Spleen (tissue), 11 donors: ENCODE data around the gene MRO. TPM values are rescaled to one million over a fixed set of nuclear protein-coding genes. Genes with fewer than 3 reads are reported as not detected.

Experiments used
- DNase-seq: peaks from one replicate; pipeline ENCODE4 v3.0.0-alpha.2; 2020
- H3K27ac ChIP-seq, 8 donors: fragments of 200-600 bp; sonication (generic) in 7 of 8; 1 replicate in 4 of 8; 2 replicates in 4 of 8; pipeline versions ENCODE4 v1.5.0 to v1.8.0; 2016 to 2021; ENCODE audit warnings: inconsistent platforms in 4 of 8, mild to moderate bottlenecking in 4 of 8, moderate library complexity in 1 of 8
- H3K27me3 ChIP-seq, 7 donors: fragments of 200-600 bp; sonication (generic) in 6 of 7; replicated peaks in 1 of 7; 1 replicate in 4 of 7; 2 replicates in 3 of 7; pipeline versions ENCODE4 v1.5.0 to v1.8.0; 2016 to 2021; ENCODE audit warnings: inconsistent platforms in 3 of 7, mild to moderate bottlenecking in 1 of 7
- H3K36me3 ChIP-seq, 6 donors: fragments of 200-600 bp; sonication (generic) in 5 of 6; 1 replicate in 4 of 6; 2 replicates in 2 of 6; pipeline versions ENCODE4 v1.5.0 to v1.8.0; 2016 to 2021; ENCODE audit warnings: inconsistent platforms in 2 of 6
- H3K4me1 ChIP-seq, 6 donors: fragments of 200-600 bp; sonication (generic) in 5 of 6; 1 replicate in 3 of 6; 2 replicates in 3 of 6; pipeline versions ENCODE4 v1.5.0 to v1.8.0; 2016 to 2021; ENCODE audit warnings: inconsistent platforms in 3 of 6
- H3K4me3 ChIP-seq, 8 donors: fragments of 200-600 bp; sonication (generic) in 7 of 8; 1 replicate in 4 of 8; 2 replicates in 4 of 8; pipeline versions ENCODE4 v1.5.0 to v1.8.0; 2016 to 2021; ENCODE audit warnings: inconsistent platforms in 4 of 8, mild to moderate bottlenecking in 4 of 8, moderate library complexity in 2 of 8
- H3K9me3 ChIP-seq, 8 donors: fragments of 200-600 bp; sonication (generic) in 7 of 8; 1 replicate in 4 of 8; 2 replicates in 4 of 8; pipeline versions ENCODE4 v1.5.0 to v1.8.0; 2016 to 2021; ENCODE audit warnings: inconsistent platforms in 4 of 8
- POLR2A ChIP-seq, 3 donors: fragments of 450-650 bp; IDR thresholded peaks; one replicate each; pipeline ENCODE4 v1.5.1; 2017; ENCODE audit warnings: antibody characterized with exemption in 3 of 3, mild to moderate bottlenecking in 1 of 3
- POLR2AphosphoS5 ChIP-seq, 3 donors: sonication (generic); formaldehyde crosslinking; IDR thresholded peaks; one replicate each; pipeline ENCODE4 v1.5.1; 2017; ENCODE audit warnings: antibody characterized with exemption in 3 of 3
- WGBS, 5 donors: extraction: QIAGEN DNeasy Blood & Tissue Kit in 3 of 5; methylation state at CpG; one replicate each; pipeline versions ENCODE4 v1.1.5 to v1.1.7; 2013 to 2018; 5-methylcytosine and 5-hydroxymethylcytosine counted together
- intact Hi-C: fragments of 100-400 bp; cut with DNase I; formaldehyde crosslinking; loops from one replicate; pipeline ENCODE4 v1.15.0; 2023; ENCODE audit warnings: low total_unique reads
- polyA plus RNA-seq, 3 donors: library from polyadenylated mRNA; stranded (reverse); fragments of 200-250 nt; gene quantifications; one replicate each; pipeline ENCODE4 v1.2.1, GENCODE V29; 2013
- total RNA-seq, 7 donors: library from RNA; depleted of rRNA in 3 of 7; stranded (reverse); fragments of >200 nt in 3 of 7; fragmentation: NEBNext Ultra II Directional in 4 of 7; extraction: Animal tissue kit (Norgen Biotek cat#: 25700) in 4 of 7; gene quantifications; one replicate each; pipeline versions ENCODE4 v1.1.0 to v1.2.1, GENCODE V29; 2016 to 2021
- TF ChIP-seq, protein P1 (sequence below), 11 experiments: fragments of 200-600 bp in 7 of 11; fragments of 450-650 bp in 4 of 11; sonication (generic) in 4 of 11; IDR thresholded peaks in 8 of 11; conservative IDR thresholded peaks in 3 of 11; 1 replicate in 7 of 11; 2 replicates in 4 of 11; pipeline versions ENCODE4 v1.4.0 to v1.8.0; 2016 to 2021; ENCODE audit warnings: antibody characterized with exemption in 11 of 11, inconsistent platforms in 4 of 11, mild to moderate bottlenecking in 1 of 11
- donor health status: healthy with polysubstance abuse.
- donor health status: DM: no; HTN: no; CAD: no; lungs with moderate emphysema.
- donor health status: DM: no; HTN: no; CAD: no.
- donor health status: Bipolar disorder and iron deficiency.
- donor health status: healthy.
- donor health status: DM: no; HTN: no; CAD: no.
- donor health status: DM: yes; HTN: yes; CAD: no.

MRO gene
- total and polyA plus RNA-seq, 10 donors, result 0.48 to 8.1 (median 4.1) TPM

GRCh38 chr18:50776383-50776782, 43.4 kb downstream of the MRO start:
- no peak overlapping the region for H3K4me3 ChIP-seq
- no peak for TF ChIP-seq POLR2A (IDR thresholded peaks at IDR 0.05)
- TF ChIP-seq, protein P1, sequence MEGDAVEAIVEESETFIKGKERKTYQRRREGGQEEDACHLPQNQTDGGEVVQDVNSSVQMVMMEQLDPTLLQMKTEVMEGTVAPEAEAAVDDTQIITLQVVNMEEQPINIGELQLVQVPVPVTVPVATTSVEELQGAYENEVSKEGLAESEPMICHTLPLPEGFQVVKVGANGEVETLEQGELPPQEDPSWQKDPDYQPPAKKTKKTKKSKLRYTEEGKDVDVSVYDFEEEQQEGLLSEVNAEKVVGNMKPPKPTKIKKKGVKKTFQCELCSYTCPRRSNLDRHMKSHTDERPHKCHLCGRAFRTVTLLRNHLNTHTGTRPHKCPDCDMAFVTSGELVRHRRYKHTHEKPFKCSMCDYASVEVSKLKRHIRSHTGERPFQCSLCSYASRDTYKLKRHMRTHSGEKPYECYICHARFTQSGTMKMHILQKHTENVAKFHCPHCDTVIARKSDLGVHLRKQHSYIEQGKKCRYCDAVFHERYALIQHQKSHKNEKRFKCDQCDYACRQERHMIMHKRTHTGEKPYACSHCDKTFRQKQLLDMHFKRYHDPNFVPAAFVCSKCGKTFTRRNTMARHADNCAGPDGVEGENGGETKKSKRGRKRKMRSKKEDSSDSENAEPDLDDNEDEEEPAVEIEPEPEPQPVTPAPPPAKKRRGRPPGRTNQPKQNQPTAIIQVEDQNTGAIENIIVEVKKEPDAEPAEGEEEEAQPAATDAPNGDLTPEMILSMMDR (IDR thresholded peaks at IDR 0.05 in 8 of 11, conservative IDR thresholded peaks at IDR 0.05 in 3 of 11), result no peak
- 86 to 88% (median 87%) methylated on average over 4 of the region's 4 CpGs for WGBS, 5 donors
- peaks cover 0 to 8% (median 0%) of the 10 kb centered on the region in 7 donors for H3K27me3 ChIP-seq
- peaks cover 0 to 5% (median 0%) of the 10 kb centered on the region in 8 donors for H3K9me3 ChIP-seq
- no peaks in the 10 kb centered on the region for H3K36me3 ChIP-seq
- intact Hi-C loops, result no loop called here
- no peak for DNase-seq
- H3K4me1 ChIP-seq, result no peaks in the 10 kb centered on the region
- no peak overlapping the region for H3K27ac ChIP-seq

DNA sequence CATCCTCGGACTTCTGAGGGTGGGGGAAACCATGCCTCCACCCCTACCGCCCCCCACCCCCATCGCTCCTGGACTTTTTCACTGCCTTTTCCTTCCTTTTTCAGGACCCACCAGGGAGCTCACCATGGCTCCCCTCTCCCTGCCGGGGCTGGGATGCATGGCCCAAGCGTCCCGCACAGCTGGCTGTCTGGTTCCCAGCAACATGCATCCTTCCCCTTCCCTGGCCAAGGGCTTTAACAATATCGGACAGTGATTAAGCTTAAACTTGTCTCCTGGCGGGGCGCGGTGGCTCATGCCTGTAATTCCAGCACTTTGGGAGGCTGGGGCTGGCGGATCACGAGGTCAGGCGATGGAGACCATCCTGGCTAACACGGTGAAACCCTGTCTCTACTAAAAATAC, 44.1 kb downstream of the MRO start:
- TF ChIP-seq POLR2AphosphoS5 (IDR thresholded peaks at IDR 0.05) (no peak), POLR2A (IDR thresholded peaks at IDR 0.05) (no peak)
- TF ChIP-seq, protein P1 (IDR thresholded peaks at IDR 0.05 in 8 of 11, conservative IDR thresholded peaks at IDR 0.05 in 3 of 11), result no peak
- H3K27ac ChIP-seq, result no peak overlapping the region
- peaks cover 0 to 8% (median 0%) of the 10 kb centered on the region in 7 donors for H3K27me3 ChIP-seq
- H3K9me3 ChIP-seq, result peaks cover 0 to 9% (median 3%) of the 10 kb centered on the region in 8 donors
- intact Hi-C loops, result no loop called here
- H3K36me3 ChIP-seq, result no peaks in the 10 kb centered on the region
- 90 to 95% (median 93%) methylated on average over 14 of the region's 14 CpGs for WGBS, 5 donors
- H3K4me3 ChIP-seq, result no peak overlapping the region
- DNase-seq, result no peak
- H3K4me1 ChIP-seq, result no peaks in the 10 kb centered on the region

- Histone ChIP-seq H3K9me3 (peaks cover 0 to 15% (median 8%) of the 10 kb centered on the region in 8 donors), H3K4me3 (no peak overlapping the region), H3K36me3 (no peaks in the 10 kb centered on the region), H3K27me3 (peaks cover 0 to 8% (median 0%) of the 10 kb centered on the region in 7 donors), H3K4me1 (no peaks in the 10 kb centered on the region), H3K27ac (no peak overlapping the region)
- no peak for DNase-seq
- intact Hi-C loops, result no loop called here
- TF ChIP-seq POLR2AphosphoS5 (IDR thresholded peaks at IDR 0.05), result no peak
- TF ChIP-seq POLR2A (IDR thresholded peaks at IDR 0.05), result no peak
- TF ChIP-seq, protein P1 (IDR thresholded peaks at IDR 0.05 in 8 of 11, conservative IDR thresholded peaks at IDR 0.05 in 3 of 11), result no peak
- 63 to 77% (median 71%) methylated on average over 9 of the region's 9 CpGs for WGBS, 5 donors
Measured at GRCh38 chr18:50775207-50775606, 44.6 kb downstream of the MRO start.

DNA sequence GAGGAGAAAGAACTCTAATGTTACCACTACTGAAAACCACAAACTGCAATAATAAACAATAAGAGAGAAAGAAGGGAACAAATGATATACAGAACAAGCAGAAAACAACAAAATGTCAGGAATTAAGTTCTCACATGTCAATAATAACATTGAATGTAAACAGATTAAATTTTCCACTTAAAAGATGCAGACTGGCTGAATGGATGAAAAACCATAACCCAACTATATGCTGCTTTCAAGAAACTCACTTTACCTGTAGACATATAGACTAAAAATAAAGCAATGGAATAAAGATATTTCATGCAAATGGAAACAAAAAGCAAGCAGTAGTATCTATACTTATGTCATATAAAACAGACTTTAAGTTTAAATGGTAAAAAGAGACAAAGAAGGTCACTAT, 50.4 kb downstream of the MRO start:
- H3K27me3 ChIP-seq, result no peaks in the 10 kb centered on the region
- H3K36me3 ChIP-seq, result no peaks in the 10 kb centered on the region
- TF ChIP-seq POLR2AphosphoS5 (IDR thresholded peaks at IDR 0.05) (no peak), POLR2A (IDR thresholded peaks at IDR 0.05) (no peak)
- TF ChIP-seq, protein P1 (IDR thresholded peaks at IDR 0.05 in 8 of 11, conservative IDR thresholded peaks at IDR 0.05 in 3 of 11), result no peak
- no peak for DNase-seq
- no peak overlapping the region for H3K4me3 ChIP-seq
- H3K27ac ChIP-seq, result no peak overlapping the region
- intact Hi-C loops, result no loop called here
- peaks cover 5 to 67% (median 49%) of the 10 kb centered on the region in 8 donors for H3K9me3 ChIP-seq
- no peaks in the 10 kb centered on the region for H3K4me1 ChIP-seq
